ENCODE measurements around the gene GRIN1.

The GRIN1 gene

DNA sequence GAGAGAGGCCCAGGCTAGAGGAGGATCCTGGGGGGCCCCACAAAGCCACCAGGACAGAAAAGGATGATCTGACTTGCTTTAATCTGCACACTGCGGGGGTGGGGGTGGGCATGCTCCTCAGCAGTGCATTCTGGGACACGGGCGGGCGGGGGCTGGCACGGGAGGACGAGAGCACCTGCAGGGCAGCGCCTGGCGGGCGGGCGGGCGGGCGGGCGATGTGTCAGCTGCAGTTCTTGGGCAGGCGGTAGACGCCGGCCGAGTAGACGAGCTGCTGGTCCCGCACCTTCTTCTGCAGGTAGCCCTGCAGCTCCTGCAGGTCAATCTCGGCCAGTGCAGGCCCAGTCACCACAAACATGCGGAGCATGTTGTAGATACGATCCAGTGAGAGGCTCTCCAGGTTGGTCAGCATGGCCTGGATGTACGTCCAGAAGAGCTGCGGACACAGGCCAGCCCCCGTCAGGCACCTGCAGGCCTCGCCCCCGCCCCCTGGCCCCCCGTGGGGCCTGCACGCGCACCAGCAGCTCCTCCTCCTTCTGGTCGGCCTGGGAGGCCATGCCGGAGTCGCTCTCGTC is 35.9 kb downstream of the GRIN1 start:
- no peak overlapping the region for H3K4me3 ChIP-seq (ENCODE audit: low read depth, low read length)
- no peak overlapping the region for H3K9ac ChIP-seq
- H3K79me2 ChIP-seq = no peaks in the 10 kb centered on the region
- H3K4me2 ChIP-seq (ENCODE audit: low read length) = no peak overlapping the region
- no peaks in the 10 kb centered on the region for H3K36me3 ChIP-seq (ENCODE audit: control insufficient read depth, insufficient read depth, low read length)
- no peaks in the 10 kb centered on the region for H3K9me3 ChIP-seq (ENCODE audit: control insufficient read depth, low read length)
- no peak overlapping the region for H2AFZ ChIP-seq
- H3K27ac ChIP-seq = no peak overlapping the region
- TF ChIP-seq, protein P1, sequence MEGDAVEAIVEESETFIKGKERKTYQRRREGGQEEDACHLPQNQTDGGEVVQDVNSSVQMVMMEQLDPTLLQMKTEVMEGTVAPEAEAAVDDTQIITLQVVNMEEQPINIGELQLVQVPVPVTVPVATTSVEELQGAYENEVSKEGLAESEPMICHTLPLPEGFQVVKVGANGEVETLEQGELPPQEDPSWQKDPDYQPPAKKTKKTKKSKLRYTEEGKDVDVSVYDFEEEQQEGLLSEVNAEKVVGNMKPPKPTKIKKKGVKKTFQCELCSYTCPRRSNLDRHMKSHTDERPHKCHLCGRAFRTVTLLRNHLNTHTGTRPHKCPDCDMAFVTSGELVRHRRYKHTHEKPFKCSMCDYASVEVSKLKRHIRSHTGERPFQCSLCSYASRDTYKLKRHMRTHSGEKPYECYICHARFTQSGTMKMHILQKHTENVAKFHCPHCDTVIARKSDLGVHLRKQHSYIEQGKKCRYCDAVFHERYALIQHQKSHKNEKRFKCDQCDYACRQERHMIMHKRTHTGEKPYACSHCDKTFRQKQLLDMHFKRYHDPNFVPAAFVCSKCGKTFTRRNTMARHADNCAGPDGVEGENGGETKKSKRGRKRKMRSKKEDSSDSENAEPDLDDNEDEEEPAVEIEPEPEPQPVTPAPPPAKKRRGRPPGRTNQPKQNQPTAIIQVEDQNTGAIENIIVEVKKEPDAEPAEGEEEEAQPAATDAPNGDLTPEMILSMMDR (IDR thresholded peaks at IDR 0.05) = no peak
- no peaks in the 10 kb centered on the region for H3K27me3 ChIP-seq (ENCODE audit: control insufficient read depth, insufficient read depth, low read length)
- H3K4me1 ChIP-seq = no peaks in the 10 kb centered on the region

- Histone ChIP-seq H3K27ac (no peak overlapping the region), H2AFZ (no peak overlapping the region), H3K27me3 (ENCODE audit: control insufficient read depth, insufficient read depth, low read length) (no peaks in the 10 kb centered on the region), H3K9ac (no peak overlapping the region), H3K79me2 (no peaks in the 10 kb centered on the region), H3K4me2 (ENCODE audit: low read length) (no peak overlapping the region), H3K4me3 (ENCODE audit: low read depth, low read length) (no peak overlapping the region), H3K9me3 (ENCODE audit: control insufficient read depth, low read length) (no peaks in the 10 kb centered on the region), H3K4me1 (no peaks in the 10 kb centered on the region), H3K36me3 (ENCODE audit: control insufficient read depth, insufficient read depth, low read length) (no peaks in the 10 kb centered on the region)
- TF ChIP-seq, protein P1 (IDR thresholded peaks at IDR 0.05) = no peak
Measured at GRCh38 chr9:137175345-137175961, 36.5 kb downstream of the GRIN1 start.

- Histone ChIP-seq H3K27me3 (ENCODE audit: control insufficient read depth, insufficient read depth, low read length) (no peaks in the 10 kb centered on the region), H3K9me3 (ENCODE audit: control insufficient read depth, low read length) (no peaks in the 10 kb centered on the region), H3K9ac (no peak overlapping the region), H3K4me1 (no peaks in the 10 kb centered on the region), H2AFZ (no peak overlapping the region), H3K36me3 (ENCODE audit: control insufficient read depth, insufficient read depth, low read length) (no peaks in the 10 kb centered on the region), H3K4me2 (ENCODE audit: low read length) (no peak overlapping the region), H3K27ac (no peak overlapping the region), H3K4me3 (ENCODE audit: low read depth, low read length) (no peak overlapping the region), H3K79me2 (no peaks in the 10 kb centered on the region)
- TF ChIP-seq, protein P1 (IDR thresholded peaks at IDR 0.05) = peak; percentile 48
Measured at GRCh38 chr9:137176302-137177182, 37.6 kb downstream of the GRIN1 start.

- Histone ChIP-seq H3K27me3 (ENCODE audit: control insufficient read depth, insufficient read depth, low read length) (no peaks in the 10 kb centered on the region), H3K9me3 (ENCODE audit: control insufficient read depth, low read length) (no peaks in the 10 kb centered on the region), H3K4me2 (ENCODE audit: low read length) (no peak overlapping the region), H3K9ac (no peak overlapping the region), H2AFZ (no peak overlapping the region), H3K79me2 (no peaks in the 10 kb centered on the region), H3K4me3 (ENCODE audit: low read depth, low read length) (no peak overlapping the region), H3K36me3 (ENCODE audit: control insufficient read depth, insufficient read depth, low read length) (no peaks in the 10 kb centered on the region), H3K4me1 (no peaks in the 10 kb centered on the region), H3K27ac (no peak overlapping the region)
- TF ChIP-seq, protein P1 (IDR thresholded peaks at IDR 0.05) = no peak
Measured at GRCh38 chr9:137178201-137178938, 39.4 kb downstream of the GRIN1 start.

All from parathyroid adenoma (tissue), 2 donors.